Measurements from ENCODE around the gene BCAR3.

The BCAR3 gene

DNA sequence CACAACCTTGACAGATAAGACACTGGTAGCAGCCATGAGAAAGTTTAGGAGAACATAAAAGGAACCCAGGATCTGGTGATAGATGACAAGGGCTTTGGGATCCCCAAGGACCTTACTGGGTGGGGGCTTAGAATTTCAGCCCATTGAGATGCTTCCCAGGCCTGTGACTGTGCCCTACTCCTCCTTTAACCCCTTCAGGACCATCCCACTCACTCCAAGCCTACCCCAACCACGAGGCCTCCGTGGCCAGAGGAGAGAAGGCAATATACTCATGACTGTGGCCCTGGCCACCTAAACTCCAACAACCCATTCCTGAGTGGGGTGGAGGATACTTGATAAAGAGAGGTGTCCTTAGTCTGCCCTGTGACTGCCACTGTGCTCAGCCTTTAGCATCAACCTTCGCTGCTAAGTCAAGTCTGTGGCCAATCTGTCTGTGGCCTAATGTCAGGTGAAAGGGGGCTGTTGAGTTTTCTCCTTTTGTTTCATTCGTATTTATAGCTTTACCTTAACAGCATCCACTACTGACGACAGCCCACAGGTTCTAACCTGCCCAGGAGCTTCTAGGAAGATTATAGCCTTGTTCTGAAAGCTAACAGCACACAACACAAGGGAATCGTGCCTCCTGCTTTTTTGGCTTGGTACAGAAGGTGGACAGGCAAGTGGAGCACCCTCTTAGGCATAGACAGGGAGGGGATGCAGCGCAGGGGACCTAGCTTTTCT, 16.9 kb upstream of the BCAR3 start:
- TF ChIP-seq, protein P1, sequence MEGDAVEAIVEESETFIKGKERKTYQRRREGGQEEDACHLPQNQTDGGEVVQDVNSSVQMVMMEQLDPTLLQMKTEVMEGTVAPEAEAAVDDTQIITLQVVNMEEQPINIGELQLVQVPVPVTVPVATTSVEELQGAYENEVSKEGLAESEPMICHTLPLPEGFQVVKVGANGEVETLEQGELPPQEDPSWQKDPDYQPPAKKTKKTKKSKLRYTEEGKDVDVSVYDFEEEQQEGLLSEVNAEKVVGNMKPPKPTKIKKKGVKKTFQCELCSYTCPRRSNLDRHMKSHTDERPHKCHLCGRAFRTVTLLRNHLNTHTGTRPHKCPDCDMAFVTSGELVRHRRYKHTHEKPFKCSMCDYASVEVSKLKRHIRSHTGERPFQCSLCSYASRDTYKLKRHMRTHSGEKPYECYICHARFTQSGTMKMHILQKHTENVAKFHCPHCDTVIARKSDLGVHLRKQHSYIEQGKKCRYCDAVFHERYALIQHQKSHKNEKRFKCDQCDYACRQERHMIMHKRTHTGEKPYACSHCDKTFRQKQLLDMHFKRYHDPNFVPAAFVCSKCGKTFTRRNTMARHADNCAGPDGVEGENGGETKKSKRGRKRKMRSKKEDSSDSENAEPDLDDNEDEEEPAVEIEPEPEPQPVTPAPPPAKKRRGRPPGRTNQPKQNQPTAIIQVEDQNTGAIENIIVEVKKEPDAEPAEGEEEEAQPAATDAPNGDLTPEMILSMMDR (IDR thresholded peaks at IDR 0.05): no peak

DNA sequence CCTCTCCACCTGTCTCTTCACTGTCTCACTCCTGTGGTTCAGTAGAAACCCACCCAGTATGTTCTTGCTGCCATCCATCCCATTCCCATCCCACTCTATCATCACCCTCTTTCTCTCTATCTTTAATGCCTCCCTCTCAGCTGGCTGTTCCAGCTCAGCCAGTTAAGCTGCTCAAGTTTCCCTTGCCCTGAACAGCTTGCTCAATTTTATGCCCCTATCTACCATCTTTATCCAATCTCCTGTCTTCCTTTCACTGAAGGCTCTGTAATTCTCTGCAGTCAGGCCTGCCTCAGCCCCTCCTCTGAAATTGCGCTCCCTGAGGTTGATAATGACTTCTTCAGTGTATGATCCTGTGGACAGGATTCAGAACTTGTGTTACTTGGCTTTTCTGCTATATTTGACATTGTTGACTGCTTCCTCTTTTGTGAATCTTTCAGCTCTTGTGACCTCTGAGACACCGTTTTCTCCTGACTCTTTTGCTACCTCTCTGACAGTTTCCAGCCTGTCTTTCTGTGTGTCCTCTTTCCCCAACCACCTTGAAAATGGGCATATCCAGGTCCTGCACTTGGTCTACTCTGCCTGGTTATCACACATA, 13.9 kb upstream of the BCAR3 start:
- TF ChIP-seq, protein P1 (IDR thresholded peaks at IDR 0.05): no peak

DNA sequence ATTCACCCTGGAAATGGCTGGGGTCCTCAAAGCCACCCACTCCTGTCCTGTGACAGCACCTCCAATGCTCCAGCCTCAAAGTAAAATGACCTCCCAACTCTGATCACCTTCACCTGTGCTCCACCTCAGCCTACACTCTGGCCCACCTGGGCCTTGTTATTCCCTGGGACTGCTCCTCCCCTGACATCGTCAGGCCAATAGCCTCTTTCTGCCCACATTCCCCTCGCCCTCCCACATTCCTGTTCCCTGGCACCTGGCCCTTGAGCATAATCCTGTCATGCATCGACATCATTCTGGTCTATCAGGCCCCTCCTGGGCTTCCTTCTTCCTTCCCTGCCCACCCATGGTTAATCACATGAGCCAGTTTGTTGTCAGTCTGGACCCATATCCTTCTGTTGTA, 13.2 kb upstream of the BCAR3 start:
- TF ChIP-seq, protein P1 (IDR thresholded peaks at IDR 0.05): no peak

DNA sequence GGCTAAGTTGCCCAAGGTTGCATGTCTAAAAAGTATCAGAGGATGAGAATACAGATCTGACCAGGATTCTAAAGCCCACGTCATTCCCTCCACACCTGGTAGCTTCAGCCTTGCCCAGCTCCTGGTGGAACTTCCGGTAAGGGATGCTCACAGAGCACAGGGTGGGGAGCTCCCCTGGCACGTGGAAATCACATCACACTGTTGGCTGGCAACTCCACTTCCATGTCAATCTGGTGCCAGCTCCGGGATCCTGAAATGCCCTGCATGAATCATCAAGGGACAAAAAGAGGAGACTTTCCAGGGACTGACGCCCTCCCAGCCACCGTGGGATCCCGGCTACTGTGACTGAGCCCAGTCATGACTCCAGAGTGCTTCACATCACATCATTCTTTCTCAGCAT, 12.4 kb upstream of the BCAR3 start:
- TF ChIP-seq, protein P1 (IDR thresholded peaks at IDR 0.05): no peak

DNA sequence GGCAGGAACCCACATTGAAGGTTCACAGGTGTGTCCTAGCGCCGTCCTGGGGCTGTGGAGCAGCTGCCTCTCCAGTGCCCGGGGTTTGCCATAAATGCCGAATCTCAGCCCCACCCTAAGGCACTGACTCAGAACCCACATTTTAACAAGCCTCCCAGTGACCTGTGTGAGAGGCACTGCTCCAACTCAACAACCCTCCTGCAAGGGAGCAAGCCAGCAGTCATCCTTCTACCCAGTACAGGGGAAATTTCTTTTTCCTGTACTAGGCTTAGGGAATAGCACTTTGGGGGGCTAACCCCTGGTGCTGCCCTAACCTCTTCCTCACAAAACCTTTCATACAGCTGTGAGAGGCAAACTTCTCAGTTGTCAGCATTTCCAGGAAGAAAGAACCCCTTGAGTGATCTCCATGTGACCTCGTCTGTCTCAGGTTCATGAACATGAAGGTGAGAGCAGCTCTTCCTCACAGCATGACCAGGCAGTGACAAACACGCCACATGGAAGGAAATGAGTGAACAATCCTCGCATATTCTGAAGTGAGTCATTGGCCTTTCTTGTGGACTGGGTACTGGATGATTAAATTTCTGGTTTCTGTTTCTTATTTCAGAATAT, 11.4 kb upstream of the BCAR3 start:
- TF ChIP-seq, protein P1 (IDR thresholded peaks at IDR 0.05): no peak

DNA sequence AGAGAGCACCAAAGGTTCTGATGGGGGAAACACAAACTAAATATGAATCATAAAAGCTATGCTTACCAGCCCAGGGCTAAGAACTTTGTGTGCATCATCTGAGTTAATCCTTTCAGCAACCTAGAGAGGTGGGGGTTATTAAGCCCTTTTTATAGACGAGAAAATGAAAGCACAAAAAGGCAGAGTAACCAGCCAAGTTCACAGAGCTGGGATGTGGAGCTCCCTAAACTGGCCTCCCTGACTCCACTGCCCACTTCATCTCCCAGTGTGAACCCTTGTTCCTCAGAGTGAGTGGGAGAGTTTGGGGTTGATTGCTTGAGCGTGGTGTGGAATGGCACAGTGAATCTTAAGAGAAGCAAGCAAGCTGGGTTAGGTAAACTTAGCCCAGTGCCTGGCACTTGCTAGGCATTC, 10.8 kb upstream of the BCAR3 start:
- TF ChIP-seq, protein P1 (IDR thresholded peaks at IDR 0.05): no peak

DNA sequence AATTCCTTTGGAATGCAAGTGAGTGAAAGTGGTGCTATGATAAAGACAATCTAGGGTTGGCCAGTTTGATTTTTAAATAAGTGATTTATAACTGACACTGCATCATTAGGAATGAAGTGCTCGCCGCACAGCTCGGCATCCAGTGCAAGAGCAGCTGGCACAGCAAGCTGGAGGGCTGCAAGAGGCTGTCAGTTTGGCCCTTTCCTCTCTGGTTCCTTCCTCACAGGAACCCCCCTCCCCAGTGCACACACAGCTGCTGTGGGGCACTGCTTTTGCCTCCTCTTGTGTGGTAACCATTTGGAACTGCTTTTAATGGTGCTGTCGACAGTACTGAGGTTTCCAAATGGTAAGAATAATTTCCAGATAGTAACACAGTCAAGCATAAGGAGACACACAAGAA, 10.4 kb upstream of the BCAR3 start:
- TF ChIP-seq, protein P1 (IDR thresholded peaks at IDR 0.05): no peak

Measured in LNCAP (cell line).